H1 (cell line): Measurements from ENCODE around the gene STAT5A. TPM values are rescaled to one million over a fixed set of nuclear protein-coding genes. Genes with fewer than 3 reads are reported as not detected.

ENCODE experiments used
- ASH2L ChIP-seq: fragments of 200-600, 300-600 bp; sonication (generic); IDR thresholded peaks from one replicate; pipeline ENCODE4 v1.7.1; 2017; ENCODE audit warnings: low read length
- BRCA1 ChIP-seq: IDR thresholded peaks from 2 replicates; pipeline ENCODE4 v1.6.1; 2012; ENCODE audit warnings: low read depth, low read length, improper control_type of control experiment
- KDM4A ChIP-seq: IDR thresholded peaks from one replicate; pipeline ENCODE4 v1.7.1; 2012; ENCODE audit warnings: low read depth, mild to moderate bottlenecking, moderate library complexity, low read length, inconsistent platforms; ENCODE audit not compliant: severe bottlenecking
- NRF1 ChIP-seq: IDR thresholded peaks from 2 replicates; pipeline ENCODE4 v1.6.1; 2011; ENCODE audit warnings: mild to moderate bottlenecking, low read depth, low read length, improper control_type of control experiment
- POLR2AphosphoS5 ChIP-seq: IDR thresholded peaks from 2 replicates; pipeline ENCODE4 v1.6.1; 2011; ENCODE audit warnings: low read depth, low read length
- SUZ12 ChIP-seq: fragments of 200-600 bp; sonication (generic); IDR thresholded peaks from 2 replicates; pipeline ENCODE4 v1.6.1; 2012; ENCODE audit warnings: mild to moderate bottlenecking, inconsistent platforms, low read length, moderate library complexity, mixed read lengths
- TAF7 ChIP-seq: optimal IDR thresholded peaks from 2 replicates; pipeline ENCODE3; 2011; ENCODE audit warnings: low read depth, mild to moderate bottlenecking, inconsistent platforms, low read length, moderate library complexity, borderline replicate concordance
- polyA plus RNA-seq, 7 experiments: library from polyadenylated mRNA; depleted of rRNA in 3 of 7; stranded (reverse) in 5 of 7; unstranded in 2 of 7; fragments of >200 nt in 5 of 7; fragments of 200-250 nt in 2 of 7; gene quantifications; 1 replicate in 5 of 7; 2 replicates in 1 of 7; 4 replicates in 1 of 7; pipeline versions ENCODE4 v1.2.1 to v1.2.3, GENCODE V29; 2011 to 2013; ENCODE audit warnings: missing spikeins in 2 of 7, mixed read lengths in 2 of 7
- total RNA-seq: library from RNA; stranded (reverse); fragmentation: NEBNext Ultra II Directional; extraction: Animal tissue kit (Norgen Biotek cat#: 25700); gene quantifications from 2 replicates; pipeline ENCODE4 v1.2.1, GENCODE V29; 2021

Gene STAT5A
- total and polyA plus RNA-seq, 2 of the 8 experiments (the other 6 are each of a cell fraction or from before 2014, with no cell fraction given), result 4.2 to 5.4 TPM

- TF ChIP-seq KDM4A (no peak), NRF1 (no peak), TAF7 (no peak), SUZ12 (no peak), BRCA1 (no peak), POLR2AphosphoS5 (no peak), ASH2L (no peak)
Measured at GRCh38 chr17:42289611-42290181, 1.4 kb downstream of the STAT5A start (continued).
